Measurements from ENCODE around the gene RGS9BP. TPM values are rescaled to one million over a fixed set of nuclear protein-coding genes. Genes with fewer than 3 reads are reported as not detected.
A peak's percentile ranks its signal among the peaks of the same experiment; 100 is the strongest.

RGS9BP gene
- total and polyA plus RNA-seq, 2 experiments from 2014 or later: 0.83 TPM; not detected in 1

- Histone ChIP-seq H3K27ac (ENCODE audit: low read depth) (no peak overlapping the region), H3K4me2 (peak overlapping the region; percentile 78), H3K4me1 (ENCODE audit: insufficient read depth) (peaks cover 6% of the 10 kb centered on the region; the same call in 1 of the 2 replicates), H3K36me3 (ENCODE audit: insufficient read depth) (peaks cover 8% of the 10 kb centered on the region; the same call in 1 of the 2 replicates), H4K20me1 (replicated peaks; ENCODE audit: insufficient read depth) (no peaks in the 10 kb centered on the region), H3K4me3 (peak overlapping the region; percentile 58), H3K9me2 (ENCODE audit: insufficient read depth) (peaks cover 4% of the 10 kb centered on the region), H3F3A (replicated peaks; ENCODE audit: low read depth) (0 out of 2 replicates have a peak, but pooled peaks cover 4% of the 10 kb centered on the region), H2AFZ (peak overlapping the region; percentile 87), H3K79me2 (replicated peaks; ENCODE audit: insufficient read depth) (peaks cover 4% of the 10 kb centered on the region; the same call in 1 of the 2 replicates), H3K27me3 (ENCODE audit: insufficient read depth) (peaks cover 29% of the 10 kb centered on the region)
- TF ChIP-seq CREB1 (CRISPR knock-in tag; IDR thresholded peaks at IDR 0.05; ENCODE audit: low read depth): 0 out of 2 replicates have a peak, but pooled peaks have one; percentile 29
- TF ChIP-seq ZNF114 (CRISPR knock-in tag; IDR thresholded peaks at IDR 0.05): no peak
- Mint-ChIP-seq H3K9me3 (peaks cover 8% of the 10 kb centered on the region; the same call in 2 of the 3 replicates), H3K27ac (no peak overlapping the region), H3K4me1 (peaks cover 9% of the 10 kb centered on the region), H3K27me3 (ENCODE audit: insufficient read depth, low read depth, poor library complexity) (peaks cover 15% of the 10 kb centered on the region), H3K4me3 (peak overlapping the region; percentile 69; the same call in 2 of the 3 replicates), H3K36me3 (ENCODE audit: low read depth) (peaks cover 13% of the 10 kb centered on the region)
- ATAC-seq (peak; percentile 75), DNase-seq (ENCODE audit: low spot score) (peak; percentile 65)
Observed at GRCh38 chr19:32691952-32692726, 16.5 kb downstream of the RGS9BP start.

GRCh38 chr19:32692727-32693061 is 17.0 kb downstream of the RGS9BP start:
- H3K4me2 ChIP-seq: peak overlapping the region; percentile 78
- H3K79me2 ChIP-seq (replicated peaks; ENCODE audit: insufficient read depth): peaks cover 4% of the 10 kb centered on the region; the same call in 1 of the 2 replicates
- H3K4me1 ChIP-seq (ENCODE audit: insufficient read depth): peaks cover 6% of the 10 kb centered on the region
- peaks cover 4% of the 10 kb centered on the region for H3K9me2 ChIP-seq (ENCODE audit: insufficient read depth)
- H3K36me3 ChIP-seq (ENCODE audit: insufficient read depth): peaks cover 8% of the 10 kb centered on the region; the same call in 1 of the 2 replicates
- DNase-seq (ENCODE audit: low spot score) (no peak), ATAC-seq (no peak)
- H3K4me1 Mint-ChIP-seq: peaks cover 13% of the 10 kb centered on the region
- peaks cover 15% of the 10 kb centered on the region for H3K27me3 Mint-ChIP-seq (ENCODE audit: insufficient read depth, low read depth, poor library complexity)
- peaks cover 16% of the 10 kb centered on the region for H3K36me3 Mint-ChIP-seq (ENCODE audit: low read depth)
- H3K27ac ChIP-seq (ENCODE audit: low read depth): no peak overlapping the region
- peaks cover 29% of the 10 kb centered on the region for H3K27me3 ChIP-seq (ENCODE audit: insufficient read depth)
- peaks cover 8% of the 10 kb centered on the region; the same call in 2 of the 3 replicates for H3K9me3 Mint-ChIP-seq
- 0 out of 2 replicates have a peak, but pooled peaks cover 4% of the 10 kb centered on the region for H3F3A ChIP-seq (replicated peaks; ENCODE audit: low read depth)
- H3K4me3 Mint-ChIP-seq: peak overlapping the region; percentile 69
- H3K27ac Mint-ChIP-seq: no peak overlapping the region
- H4K20me1 ChIP-seq (replicated peaks; ENCODE audit: insufficient read depth): no peaks in the 10 kb centered on the region
- TF ChIP-seq EZH2phosphoT487 (IDR thresholded peaks at IDR 0.05; ENCODE audit: unreplicated experiment) (no peak), STAT1 (IDR thresholded peaks at IDR 0.05; ENCODE audit: unreplicated experiment) (no peak), ETS1 (IDR thresholded peaks at IDR 0.05) (no peak), ZNF114 (CRISPR knock-in tag; IDR thresholded peaks at IDR 0.05) (no peak), EZH2 (IDR thresholded peaks at IDR 0.05; ENCODE audit: low read depth, unreplicated experiment) (no peak), ZNF462 (CRISPR knock-in tag; IDR thresholded peaks at IDR 0.05) (no peak), CREB1 (CRISPR knock-in tag; IDR thresholded peaks at IDR 0.05; ENCODE audit: low read depth) (no peak)
- H3K4me3 ChIP-seq: peak overlapping the region; percentile 58
- H2AFZ ChIP-seq: peak overlapping the region; percentile 76
